Nephron (organoid): ENCODE measurements around the gene SESN1.

ENCODE experiments used
- H3K27ac Mint-ChIP-seq, 3 experiments: 2 replicates each; pipeline ENCODE4 v1.8.0; 2020; ENCODE audit warnings: mixed read lengths in 3 of 3, mild to moderate bottlenecking in 2 of 3, moderate library complexity in 1 of 3
- H3K27me3 Mint-ChIP-seq: 2 replicates; pipeline ENCODE4 v1.8.0; 2021; ENCODE audit warnings: low read depth, mild to moderate bottlenecking, moderate library complexity, mixed read lengths
- H3K36me3 Mint-ChIP-seq: 2 replicates; pipeline ENCODE4 v1.8.0; 2020; ENCODE audit warnings: low read depth, mixed read lengths
- H3K4me1 Mint-ChIP-seq: 2 replicates; pipeline ENCODE4 v1.8.0; 2020; ENCODE audit warnings: mixed read lengths
- H3K4me3 Mint-ChIP-seq, 3 experiments: 2 replicates each; pipeline ENCODE4 v1.8.0; 2020; ENCODE audit warnings: mild to moderate bottlenecking in 3 of 3, mixed read lengths in 3 of 3, moderate library complexity in 2 of 3
- H3K9me3 Mint-ChIP-seq: 2 replicates; pipeline ENCODE4 v1.8.0; 2020; ENCODE audit warnings: mixed read lengths
- TF ChIP-seq, protein P1 (sequence below), 3 experiments: fragments of 200-600 bp; sonication (generic); IDR thresholded peaks; one replicate each; pipeline ENCODE4 v1.5.0; 2021; ENCODE audit warnings: antibody characterized with exemption in 3 of 3; ENCODE audit not compliant: unreplicated experiment in 3 of 3

Gene SESN1

GRCh38 chr6:109006818-109007217 lies 87.8 kb downstream of the SESN1 start:
- TF ChIP-seq, protein P1, sequence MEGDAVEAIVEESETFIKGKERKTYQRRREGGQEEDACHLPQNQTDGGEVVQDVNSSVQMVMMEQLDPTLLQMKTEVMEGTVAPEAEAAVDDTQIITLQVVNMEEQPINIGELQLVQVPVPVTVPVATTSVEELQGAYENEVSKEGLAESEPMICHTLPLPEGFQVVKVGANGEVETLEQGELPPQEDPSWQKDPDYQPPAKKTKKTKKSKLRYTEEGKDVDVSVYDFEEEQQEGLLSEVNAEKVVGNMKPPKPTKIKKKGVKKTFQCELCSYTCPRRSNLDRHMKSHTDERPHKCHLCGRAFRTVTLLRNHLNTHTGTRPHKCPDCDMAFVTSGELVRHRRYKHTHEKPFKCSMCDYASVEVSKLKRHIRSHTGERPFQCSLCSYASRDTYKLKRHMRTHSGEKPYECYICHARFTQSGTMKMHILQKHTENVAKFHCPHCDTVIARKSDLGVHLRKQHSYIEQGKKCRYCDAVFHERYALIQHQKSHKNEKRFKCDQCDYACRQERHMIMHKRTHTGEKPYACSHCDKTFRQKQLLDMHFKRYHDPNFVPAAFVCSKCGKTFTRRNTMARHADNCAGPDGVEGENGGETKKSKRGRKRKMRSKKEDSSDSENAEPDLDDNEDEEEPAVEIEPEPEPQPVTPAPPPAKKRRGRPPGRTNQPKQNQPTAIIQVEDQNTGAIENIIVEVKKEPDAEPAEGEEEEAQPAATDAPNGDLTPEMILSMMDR (IDR thresholded peaks at IDR 0.05; ENCODE audit: unreplicated experiment in 3 of 3), result no peak
- H3K36me3 Mint-ChIP-seq, result no peaks in the 10 kb centered on the region
- H3K9me3 Mint-ChIP-seq, result no peaks in the 10 kb centered on the region
- H3K4me3 Mint-ChIP-seq, result peak overlapping the region in 2 of 3 experiments; percentile 24 to 42
- peaks cover 21% of the 10 kb centered on the region for H3K4me1 Mint-ChIP-seq
- no peak overlapping the region for H3K27ac Mint-ChIP-seq
- H3K27me3 Mint-ChIP-seq, result peaks cover 3% of the 10 kb centered on the region

DNA sequence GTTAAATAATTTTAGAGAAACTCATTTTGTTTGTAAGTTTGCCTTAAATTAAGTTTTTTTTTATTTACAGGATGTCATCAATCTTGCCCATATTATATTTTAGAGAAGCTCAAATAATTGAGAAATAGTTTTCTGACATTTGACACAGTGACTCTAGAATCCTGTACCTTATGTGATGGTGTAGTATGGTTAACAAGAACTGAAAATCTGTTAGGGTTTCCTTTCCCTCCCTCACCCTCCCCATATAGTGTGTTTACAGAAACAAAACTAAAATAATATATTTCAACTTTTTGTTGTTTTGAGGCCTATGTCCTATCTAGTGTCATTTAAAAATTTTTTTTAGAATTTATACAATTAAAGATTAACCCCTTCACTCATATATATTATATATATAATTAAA lies 91.8 kb downstream of the SESN1 start:
- peaks cover under 1% of the 10 kb centered on the region for H3K27me3 Mint-ChIP-seq
- H3K4me3 Mint-ChIP-seq, result no peak overlapping the region
- no peaks in the 10 kb centered on the region for H3K9me3 Mint-ChIP-seq
- H3K27ac Mint-ChIP-seq, result no peak overlapping the region
- TF ChIP-seq, protein P1 (IDR thresholded peaks at IDR 0.05; ENCODE audit: unreplicated experiment in 3 of 3), result no peak
- peaks cover 6% of the 10 kb centered on the region for H3K36me3 Mint-ChIP-seq
- peaks cover 27% of the 10 kb centered on the region for H3K4me1 Mint-ChIP-seq

GRCh38 chr6:109002051-109002697 lies 92.5 kb downstream of the SESN1 start:
- peak overlapping the region; percentile 48 to 71 (median 60) for H3K27ac Mint-ChIP-seq
- peaks cover 6% of the 10 kb centered on the region for H3K36me3 Mint-ChIP-seq
- no peaks in the 10 kb centered on the region for H3K27me3 Mint-ChIP-seq
- H3K4me1 Mint-ChIP-seq, result peaks cover 25% of the 10 kb centered on the region
- TF ChIP-seq, protein P1 (IDR thresholded peaks at IDR 0.05; ENCODE audit: unreplicated experiment in 3 of 3), result no peak
- H3K9me3 Mint-ChIP-seq, result no peaks in the 10 kb centered on the region
- no peak overlapping the region for H3K4me3 Mint-ChIP-seq

- Mint-ChIP-seq H3K27me3 (no peaks in the 10 kb centered on the region), H3K27ac (peak overlapping the region; percentile 56 to 71 (median 60)), H3K4me1 (peaks cover 25% of the 10 kb centered on the region), H3K9me3 (no peaks in the 10 kb centered on the region), H3K36me3 (peaks cover 9% of the 10 kb centered on the region), H3K4me3 (no peak overlapping the region)
- TF ChIP-seq, protein P1 (IDR thresholded peaks at IDR 0.05; ENCODE audit: unreplicated experiment in 3 of 3), result no peak
Observed at GRCh38 chr6:109001291-109001894, 93.3 kb downstream of the SESN1 start.

DNA sequence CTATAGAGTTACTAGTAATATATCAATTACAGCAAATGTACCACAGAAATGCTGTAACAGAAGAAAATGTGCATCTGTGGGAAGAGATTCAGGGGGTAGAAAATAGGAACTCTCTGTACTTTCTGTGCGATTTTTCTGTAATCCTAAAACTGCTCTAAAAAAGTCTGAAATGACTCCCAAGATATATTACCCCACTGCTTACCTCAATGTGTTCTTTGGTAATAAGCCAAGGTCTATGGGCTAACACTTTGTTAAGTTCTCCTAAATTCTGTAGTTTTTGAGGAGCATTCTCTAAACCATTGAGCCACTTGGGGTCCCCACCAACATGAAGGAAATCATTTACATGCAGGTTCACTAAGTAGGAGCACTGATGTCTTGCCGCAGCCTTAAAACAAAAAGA lies 94.4 kb downstream of the SESN1 start:
- Mint-ChIP-seq H3K4me3 (no peak overlapping the region), H3K9me3 (no peaks in the 10 kb centered on the region), H3K36me3 (peaks cover 14% of the 10 kb centered on the region), H3K27me3 (no peaks in the 10 kb centered on the region), H3K27ac (peak overlapping the region in 1 of 3 experiments; percentile 21), H3K4me1 (peaks cover 25% of the 10 kb centered on the region)
- TF ChIP-seq, protein P1 (IDR thresholded peaks at IDR 0.05; ENCODE audit: unreplicated experiment in 3 of 3), result no peak

DNA sequence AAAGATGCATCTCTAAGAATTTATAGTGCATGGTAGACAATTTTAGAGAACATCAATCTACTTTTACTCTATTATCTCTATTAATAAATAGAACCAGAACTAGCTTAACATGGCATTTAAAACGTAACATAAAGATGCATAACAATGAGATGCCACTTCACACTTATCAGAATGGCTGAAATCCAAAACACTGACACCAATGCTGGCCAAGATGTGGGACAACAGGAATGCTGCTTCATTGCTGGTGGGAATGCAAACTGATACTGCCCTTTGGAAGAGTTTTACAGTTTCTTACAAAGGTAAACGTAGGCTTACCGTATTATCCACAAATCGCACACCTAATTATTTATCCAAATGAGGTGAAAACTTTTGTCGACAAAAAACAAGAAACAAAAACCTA lies 95.2 kb downstream of the SESN1 start:
- peaks cover 15% of the 10 kb centered on the region for H3K36me3 Mint-ChIP-seq
- TF ChIP-seq, protein P1 (IDR thresholded peaks at IDR 0.05; ENCODE audit: unreplicated experiment in 3 of 3), result no peak
- no peak overlapping the region for H3K4me3 Mint-ChIP-seq
- no peaks in the 10 kb centered on the region for H3K9me3 Mint-ChIP-seq
- H3K27ac Mint-ChIP-seq, result no peak overlapping the region
- H3K4me1 Mint-ChIP-seq, result peaks cover 25% of the 10 kb centered on the region
- no peaks in the 10 kb centered on the region for H3K27me3 Mint-ChIP-seq
